Mucosa of descending colon (tissue), 3 donors: Measurements from ENCODE around the gene COX5A. TPM values are rescaled to one million over a fixed set of nuclear protein-coding genes. Genes with fewer than 3 reads are reported as not detected.
"Not testable (repeated sequence)": the region's sequence is repeated elsewhere in the genome, so short reads cannot be mapped to it uniquely, and the experiment has no call there.

Experiments used
- ATAC-seq: fragments of 200-7000 bp; cut with Tn5 transposase; one replicate; pipeline ENCODE4 v1.9.1; 2020; ENCODE audit warnings: mild to moderate bottlenecking, moderate library complexity
- DNase-seq, 3 donors: peaks; one replicate each; pipeline ENCODE4 v3.0.0-alpha.2; 2020
- H3K36me3 ChIP-seq: fragments of 200-600 bp; one replicate; pipeline ENCODE4 v1.8.0; 2021; ENCODE audit warnings: low read depth, mild to moderate bottlenecking
- H3K4me1 ChIP-seq: fragments of 200-600 bp; one replicate; pipeline ENCODE4 v1.8.0; 2021; ENCODE audit warnings: low read depth, mild to moderate bottlenecking
- H3K4me3 ChIP-seq: fragments of 200-600 bp; one replicate; pipeline ENCODE4 v1.8.0; 2021; ENCODE audit warnings: mild to moderate bottlenecking
- H3K9me3 ChIP-seq: fragments of 200-600 bp; one replicate; pipeline ENCODE4 v1.8.0; 2021; ENCODE audit warnings: mild to moderate bottlenecking
- intact Hi-C, 2 donors: fragments of 100-400 bp; cut with DNase I in 1 of 2; cut with micrococcal nuclease in 1 of 2; formaldehyde crosslinking; loops; one replicate each; pipeline versions ENCODE4 v1.11.0 to v1.11.1; 2022; cut with DNase I, micrococcal nuclease
- total RNA-seq, 3 donors: library from RNA; stranded (reverse); fragmentation: NEBNext Ultra II Directional in 2 of 3; extraction: Animal tissue kit (Norgen Biotek cat#: 25700) in 2 of 3; gene quantifications; one replicate each; pipeline versions ENCODE4 v1.2.1 to v1.2.4, GENCODE V29; 2021 to 2023
- TF ChIP-seq, protein P1 (sequence below): fragments of 200-600 bp; IDR thresholded peaks from one replicate; pipeline ENCODE4 v1.8.0; 2022; ENCODE audit warnings: antibody characterized with exemption, mild to moderate bottlenecking
- donor health status: DM: no; HTN: no; CAD: no; lungs with moderate emphysema.
- donor health status: DM: no; HTN: no; CAD: no.
- donor health status: DM: no; HTN: yes; CAD: no.

The COX5A gene
- total RNA-seq, 3 donors from 2014 or later, result 312 to 673 (median 597) TPM

DNA sequence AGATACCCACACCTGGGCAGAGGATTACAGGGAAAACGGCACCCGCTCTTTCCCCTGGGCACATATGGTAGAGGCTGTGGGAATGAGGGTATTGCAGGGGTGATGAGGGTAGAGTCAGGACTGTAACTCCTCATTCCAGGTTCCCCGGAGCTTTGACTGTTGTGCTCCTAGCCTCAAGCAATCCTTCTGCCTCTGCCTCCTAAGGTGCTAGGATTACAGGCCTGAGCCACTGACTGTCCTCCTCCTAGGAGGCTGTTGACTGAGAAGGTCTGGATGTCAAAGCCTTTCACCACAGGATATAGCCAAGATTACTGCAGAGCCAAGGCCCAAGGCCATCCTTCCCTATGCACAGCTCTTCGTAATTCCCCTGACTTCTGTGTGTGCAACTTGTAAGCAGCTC lies 49.2 kb downstream of the COX5A start:
- Histone ChIP-seq H3K4me1 (peaks cover 39% of the 10 kb centered on the region), H3K4me3 (no peak overlapping the region), H3K9me3 (no peaks in the 10 kb centered on the region), H3K36me3 (no peaks in the 10 kb centered on the region)
- DNase-seq (no peak), ATAC-seq (no peak)
- intact Hi-C loops, result no loop called here
- TF ChIP-seq, protein P1, sequence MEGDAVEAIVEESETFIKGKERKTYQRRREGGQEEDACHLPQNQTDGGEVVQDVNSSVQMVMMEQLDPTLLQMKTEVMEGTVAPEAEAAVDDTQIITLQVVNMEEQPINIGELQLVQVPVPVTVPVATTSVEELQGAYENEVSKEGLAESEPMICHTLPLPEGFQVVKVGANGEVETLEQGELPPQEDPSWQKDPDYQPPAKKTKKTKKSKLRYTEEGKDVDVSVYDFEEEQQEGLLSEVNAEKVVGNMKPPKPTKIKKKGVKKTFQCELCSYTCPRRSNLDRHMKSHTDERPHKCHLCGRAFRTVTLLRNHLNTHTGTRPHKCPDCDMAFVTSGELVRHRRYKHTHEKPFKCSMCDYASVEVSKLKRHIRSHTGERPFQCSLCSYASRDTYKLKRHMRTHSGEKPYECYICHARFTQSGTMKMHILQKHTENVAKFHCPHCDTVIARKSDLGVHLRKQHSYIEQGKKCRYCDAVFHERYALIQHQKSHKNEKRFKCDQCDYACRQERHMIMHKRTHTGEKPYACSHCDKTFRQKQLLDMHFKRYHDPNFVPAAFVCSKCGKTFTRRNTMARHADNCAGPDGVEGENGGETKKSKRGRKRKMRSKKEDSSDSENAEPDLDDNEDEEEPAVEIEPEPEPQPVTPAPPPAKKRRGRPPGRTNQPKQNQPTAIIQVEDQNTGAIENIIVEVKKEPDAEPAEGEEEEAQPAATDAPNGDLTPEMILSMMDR, result no peak

DNA sequence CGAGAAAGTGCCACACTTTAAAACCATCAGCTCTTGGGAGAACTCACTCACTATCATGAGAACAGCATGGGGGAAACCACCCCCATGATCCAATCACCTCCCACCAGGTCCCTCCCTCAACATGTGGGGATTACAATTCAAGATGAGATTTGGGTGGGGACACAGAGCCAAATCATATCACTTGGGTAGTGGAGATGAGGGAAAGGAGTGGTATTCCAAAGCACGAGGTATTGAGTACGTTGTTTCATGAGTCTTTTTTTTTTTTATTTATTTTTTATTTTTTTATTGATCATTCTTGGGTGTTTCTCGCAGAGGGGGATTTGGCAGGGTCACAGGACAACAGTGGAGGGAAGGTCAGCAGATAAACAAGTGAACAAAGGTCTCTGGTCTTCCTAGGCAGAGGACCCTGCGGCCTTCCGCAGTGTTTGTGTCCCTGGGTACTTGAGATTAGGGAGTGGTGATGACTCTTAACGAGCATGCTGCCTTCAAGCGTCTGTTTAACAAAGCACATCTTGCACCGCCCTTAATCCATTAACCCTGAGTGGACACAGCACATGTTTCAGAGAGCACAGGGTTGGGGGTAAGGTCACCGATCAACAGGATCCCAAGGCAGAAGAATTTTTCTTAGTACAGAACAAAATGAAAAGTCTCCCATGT lies 50.2 kb downstream of the COX5A start:
- ATAC-seq, intact Hi-C loops, H3K9me3 ChIP-seq, H3K36me3 ChIP-seq, H3K4me3 ChIP-seq, DNase-seq: not testable (repeated sequence)
- H3K4me1 ChIP-seq, result peaks cover 30% of the 10 kb centered on the region

DNA sequence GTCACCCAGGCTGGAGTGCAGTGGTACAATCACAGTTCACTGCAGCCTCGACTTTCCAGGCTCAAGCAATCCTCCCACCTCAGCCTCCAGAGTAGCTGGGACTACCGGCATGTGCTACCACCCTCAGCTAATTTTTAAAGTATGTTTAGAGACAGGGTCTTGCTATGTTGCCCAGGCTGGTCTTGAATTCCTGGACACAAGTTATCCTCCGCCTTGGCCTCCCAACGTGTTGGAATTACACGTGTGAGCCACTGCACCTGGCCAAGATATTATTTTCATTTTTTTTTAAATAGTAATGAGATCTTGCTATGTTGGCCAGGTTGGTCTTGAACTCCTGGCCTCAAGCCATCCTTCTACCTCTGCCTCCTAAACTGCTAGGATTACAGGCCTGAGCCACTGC lies 52.4 kb downstream of the COX5A start:
- no peaks in the 10 kb centered on the region for H3K9me3 ChIP-seq
- intact Hi-C loops, result no loop called here
- TF ChIP-seq, protein P1, result no peak
- H3K4me3 ChIP-seq, result no peak overlapping the region
- H3K4me1 ChIP-seq, result peaks cover 10% of the 10 kb centered on the region
- no peak for DNase-seq
- no peak for ATAC-seq
- no peaks in the 10 kb centered on the region for H3K36me3 ChIP-seq

GRCh38 chr15:74884428-74885223 lies 53.2 kb downstream of the COX5A start:
- TF ChIP-seq, protein P1, result no peak
- no peak overlapping the region for H3K4me3 ChIP-seq
- DNase-seq, result no peak
- ATAC-seq, result no peak
- peaks cover 8% of the 10 kb centered on the region for H3K4me1 ChIP-seq
- no peaks in the 10 kb centered on the region for H3K36me3 ChIP-seq
- intact Hi-C loops, result no loop called here
- H3K9me3 ChIP-seq, result no peaks in the 10 kb centered on the region

GRCh38 chr15:74882528-74882927 lies 55.3 kb downstream of the COX5A start:
- TF ChIP-seq, protein P1, result no peak

GRCh38 chr15:74878273-74878672 lies 59.6 kb downstream of the COX5A start:
- no peaks in the 10 kb centered on the region for H3K9me3 ChIP-seq
- no peak for DNase-seq
- TF ChIP-seq, protein P1, result no peak
- no peak for ATAC-seq
- no peaks in the 10 kb centered on the region for H3K4me1 ChIP-seq
- intact Hi-C loops, result no loop called here
- no peaks in the 10 kb centered on the region for H3K36me3 ChIP-seq
- no peak overlapping the region for H3K4me3 ChIP-seq

More at GRCh38 chr15:74882528-74882927, 55.3 kb downstream of the COX5A start:
- no peaks in the 10 kb centered on the region for H3K4me1 ChIP-seq
- no peaks in the 10 kb centered on the region for H3K9me3 ChIP-seq
- intact Hi-C loops, result no loop called here
- H3K4me3 ChIP-seq, result no peak overlapping the region
- ATAC-seq (no peak), DNase-seq (no peak)
- H3K36me3 ChIP-seq, result no peaks in the 10 kb centered on the region
